ENCODE results near the gene ELOVL3.
"Not testable (repeated sequence)": the region's sequence is repeated elsewhere in the genome, so short reads cannot be mapped to it uniquely, and the experiment has no call there.

Gene ELOVL3

DNA sequence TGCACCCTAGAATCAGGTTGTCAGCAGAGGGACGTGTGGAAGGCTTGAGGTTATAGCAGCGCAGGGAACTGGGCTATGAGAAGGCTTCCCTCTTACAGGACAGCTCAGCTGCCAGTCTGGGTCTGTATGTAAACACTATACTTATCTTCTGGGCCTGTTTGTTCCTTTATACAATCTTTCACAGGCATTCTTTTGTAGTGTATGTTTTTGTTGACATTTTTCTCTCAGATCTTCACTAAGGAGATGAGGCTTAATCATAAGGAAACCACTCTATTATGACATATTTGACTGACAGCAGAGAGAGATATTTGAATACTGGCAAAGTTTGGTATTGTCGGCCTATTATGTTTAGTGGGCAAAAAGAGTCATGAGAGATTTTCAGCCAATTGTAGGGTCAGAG is 20.2 kb downstream of the ELOVL3 start:
- H3K27ac ChIP-seq (replicated peaks): peak overlapping the region; percentile 77
- H3K27me3 ChIP-seq (ENCODE audit: insufficient read depth, poor library complexity, severe bottlenecking): no peaks in the 10 kb centered on the region
- DNase-seq (ENCODE audit: low read depth in 1 of 2, low spot score in 1 of 2): no peak
- peak overlapping the region; percentile 99 for H3K4me3 ChIP-seq (replicated peaks; ENCODE audit: insufficient read depth, low read length)
- TF ChIP-seq, protein P1, sequence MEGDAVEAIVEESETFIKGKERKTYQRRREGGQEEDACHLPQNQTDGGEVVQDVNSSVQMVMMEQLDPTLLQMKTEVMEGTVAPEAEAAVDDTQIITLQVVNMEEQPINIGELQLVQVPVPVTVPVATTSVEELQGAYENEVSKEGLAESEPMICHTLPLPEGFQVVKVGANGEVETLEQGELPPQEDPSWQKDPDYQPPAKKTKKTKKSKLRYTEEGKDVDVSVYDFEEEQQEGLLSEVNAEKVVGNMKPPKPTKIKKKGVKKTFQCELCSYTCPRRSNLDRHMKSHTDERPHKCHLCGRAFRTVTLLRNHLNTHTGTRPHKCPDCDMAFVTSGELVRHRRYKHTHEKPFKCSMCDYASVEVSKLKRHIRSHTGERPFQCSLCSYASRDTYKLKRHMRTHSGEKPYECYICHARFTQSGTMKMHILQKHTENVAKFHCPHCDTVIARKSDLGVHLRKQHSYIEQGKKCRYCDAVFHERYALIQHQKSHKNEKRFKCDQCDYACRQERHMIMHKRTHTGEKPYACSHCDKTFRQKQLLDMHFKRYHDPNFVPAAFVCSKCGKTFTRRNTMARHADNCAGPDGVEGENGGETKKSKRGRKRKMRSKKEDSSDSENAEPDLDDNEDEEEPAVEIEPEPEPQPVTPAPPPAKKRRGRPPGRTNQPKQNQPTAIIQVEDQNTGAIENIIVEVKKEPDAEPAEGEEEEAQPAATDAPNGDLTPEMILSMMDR (IDR thresholded peaks at IDR 0.05; ENCODE audit: insufficient read depth, low read length): no peak
- TF ChIP-seq POLR2AphosphoS5 (IDR thresholded peaks at IDR 0.05; ENCODE audit: low read depth) (no peak), GABPA (IDR thresholded peaks at IDR 0.05; ENCODE audit: low read depth) (no peak)
- TF ChIP-seq, protein P2, sequence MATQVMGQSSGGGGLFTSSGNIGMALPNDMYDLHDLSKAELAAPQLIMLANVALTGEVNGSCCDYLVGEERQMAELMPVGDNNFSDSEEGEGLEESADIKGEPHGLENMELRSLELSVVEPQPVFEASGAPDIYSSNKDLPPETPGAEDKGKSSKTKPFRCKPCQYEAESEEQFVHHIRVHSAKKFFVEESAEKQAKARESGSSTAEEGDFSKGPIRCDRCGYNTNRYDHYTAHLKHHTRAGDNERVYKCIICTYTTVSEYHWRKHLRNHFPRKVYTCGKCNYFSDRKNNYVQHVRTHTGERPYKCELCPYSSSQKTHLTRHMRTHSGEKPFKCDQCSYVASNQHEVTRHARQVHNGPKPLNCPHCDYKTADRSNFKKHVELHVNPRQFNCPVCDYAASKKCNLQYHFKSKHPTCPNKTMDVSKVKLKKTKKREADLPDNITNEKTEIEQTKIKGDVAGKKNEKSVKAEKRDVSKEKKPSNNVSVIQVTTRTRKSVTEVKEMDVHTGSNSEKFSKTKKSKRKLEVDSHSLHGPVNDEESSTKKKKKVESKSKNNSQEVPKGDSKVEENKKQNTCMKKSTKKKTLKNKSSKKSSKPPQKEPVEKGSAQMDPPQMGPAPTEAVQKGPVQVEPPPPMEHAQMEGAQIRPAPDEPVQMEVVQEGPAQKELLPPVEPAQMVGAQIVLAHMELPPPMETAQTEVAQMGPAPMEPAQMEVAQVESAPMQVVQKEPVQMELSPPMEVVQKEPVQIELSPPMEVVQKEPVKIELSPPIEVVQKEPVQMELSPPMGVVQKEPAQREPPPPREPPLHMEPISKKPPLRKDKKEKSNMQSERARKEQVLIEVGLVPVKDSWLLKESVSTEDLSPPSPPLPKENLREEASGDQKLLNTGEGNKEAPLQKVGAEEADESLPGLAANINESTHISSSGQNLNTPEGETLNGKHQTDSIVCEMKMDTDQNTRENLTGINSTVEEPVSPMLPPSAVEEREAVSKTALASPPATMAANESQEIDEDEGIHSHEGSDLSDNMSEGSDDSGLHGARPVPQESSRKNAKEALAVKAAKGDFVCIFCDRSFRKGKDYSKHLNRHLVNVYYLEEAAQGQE (IDR thresholded peaks at IDR 0.05; ENCODE audit: insufficient replicate concordance, low read depth): no peak

DNA sequence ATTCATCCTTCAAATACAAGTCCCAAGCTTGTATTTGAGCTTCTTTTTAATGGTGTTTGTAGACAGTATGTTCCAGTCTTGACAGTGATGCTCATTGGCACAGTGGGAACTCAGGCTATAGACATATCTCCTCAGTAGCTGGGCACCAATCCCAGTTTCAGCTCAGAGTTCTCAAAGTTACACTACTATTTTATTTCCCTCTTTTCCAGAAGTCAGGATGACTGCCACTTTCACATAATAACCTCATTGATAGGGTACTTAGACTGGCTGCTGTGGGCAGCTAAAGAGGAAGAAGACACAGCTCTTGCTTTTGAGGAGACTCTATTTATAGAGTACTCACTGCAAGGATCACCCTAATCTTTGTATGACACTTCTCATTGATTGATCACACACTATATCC is 21.6 kb downstream of the ELOVL3 start:
- no peak for DNase-seq (ENCODE audit: low read depth in 1 of 2, low spot score in 1 of 2)
- no peaks in the 10 kb centered on the region for H3K27me3 ChIP-seq (ENCODE audit: insufficient read depth, poor library complexity, severe bottlenecking)
- H3K27ac ChIP-seq (replicated peaks): no peak overlapping the region
- H3K4me3 ChIP-seq (replicated peaks; ENCODE audit: insufficient read depth, low read length): no peak overlapping the region
- TF ChIP-seq, protein P2 (IDR thresholded peaks at IDR 0.05; ENCODE audit: insufficient replicate concordance, low read depth): no peak
- no peak for TF ChIP-seq POLR2AphosphoS5 (IDR thresholded peaks at IDR 0.05; ENCODE audit: low read depth)
- TF ChIP-seq, protein P1 (IDR thresholded peaks at IDR 0.05; ENCODE audit: insufficient read depth, low read length): no peak
- no peak for TF ChIP-seq SPI1 (IDR thresholded peaks at IDR 0.05; ENCODE audit: borderline replicate concordance, low read depth)
- TF ChIP-seq GABPA (IDR thresholded peaks at IDR 0.05; ENCODE audit: low read depth): no peak

DNA sequence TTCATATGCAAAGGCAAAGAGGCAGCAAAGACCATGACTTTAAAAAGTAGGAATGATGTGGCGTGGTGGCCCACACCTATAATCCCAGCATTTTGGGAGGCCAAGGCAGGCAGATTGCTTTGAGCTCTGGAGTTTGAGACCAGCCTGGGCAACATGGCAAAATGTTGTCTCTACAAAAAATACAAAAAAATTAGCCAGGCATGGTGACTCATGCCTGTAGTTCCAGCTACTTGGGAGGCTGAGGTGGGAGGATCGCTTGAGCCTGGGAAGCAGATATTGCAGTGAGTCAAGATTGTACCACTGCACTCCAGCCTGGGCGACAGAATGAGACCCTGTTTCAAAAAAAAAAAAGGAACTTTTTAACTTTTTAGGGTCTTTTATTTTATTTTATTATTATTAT is 26.4 kb downstream of the ELOVL3 start:
- not testable (repeated sequence) for DNase-seq (ENCODE audit: low read depth in 1 of 2, low spot score in 1 of 2); H3K27ac ChIP-seq (replicated peaks)

DNA sequence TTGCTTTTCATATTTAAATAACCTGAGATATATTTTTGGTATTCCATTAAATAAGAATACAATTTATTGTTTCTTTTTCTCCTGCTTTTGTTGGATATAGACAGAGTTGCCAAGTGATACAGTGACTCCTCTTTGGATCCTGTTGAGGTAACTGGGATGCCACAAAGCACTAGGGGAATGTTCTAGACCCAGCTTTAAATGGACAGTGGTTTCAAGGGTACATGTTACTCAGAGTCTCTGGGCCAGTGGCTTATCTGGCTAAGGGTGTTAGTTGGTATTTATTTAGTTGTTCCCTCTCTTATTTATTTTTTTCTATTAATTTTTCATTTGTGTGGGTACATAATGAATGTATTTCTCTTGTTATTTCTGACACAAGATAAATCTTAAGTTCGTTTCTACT is 28.3 kb downstream of the ELOVL3 start:
- Histone ChIP-seq H3K27ac (replicated peaks) (no peak overlapping the region), H3K4me3 (replicated peaks; ENCODE audit: insufficient read depth, low read length) (no peak overlapping the region), H3K27me3 (ENCODE audit: insufficient read depth, poor library complexity, severe bottlenecking) (no peaks in the 10 kb centered on the region)
- DNase-seq (ENCODE audit: low read depth in 1 of 2, low spot score in 1 of 2): no peak
- TF ChIP-seq, protein P1 (IDR thresholded peaks at IDR 0.05; ENCODE audit: insufficient read depth, low read length): no peak
- TF ChIP-seq, protein P2 (IDR thresholded peaks at IDR 0.05; ENCODE audit: insufficient replicate concordance, low read depth): no peak
- TF ChIP-seq POLR2AphosphoS5 (IDR thresholded peaks at IDR 0.05; ENCODE audit: low read depth) (no peak), SPI1 (IDR thresholded peaks at IDR 0.05; ENCODE audit: borderline replicate concordance, low read depth) (no peak), GABPA (IDR thresholded peaks at IDR 0.05; ENCODE audit: low read depth) (no peak)

More for the DNA sequence above, 26.4 kb downstream of the ELOVL3 start:
- H3K27me3 ChIP-seq (ENCODE audit: insufficient read depth, poor library complexity, severe bottlenecking); H3K4me3 ChIP-seq (replicated peaks; ENCODE audit: insufficient read depth, low read length): not testable (repeated sequence)
